Fibroblast of the aortic adventitia (primary cell): Measurements from ENCODE around the gene CLEC4G. TPM values are rescaled to one million over a fixed set of nuclear protein-coding genes. Genes with fewer than 3 reads are reported as not detected.

ENCODE experiments used
- DNase-seq: peaks from one replicate; pipeline ENCODE4 v3.0.0-alpha.2; 2010; ENCODE audit warnings: low read depth
- H3K4me3 ChIP-seq: 2 replicates; pipeline ENCODE4 v1.5.1; 2011; ENCODE audit warnings: low read depth, mild to moderate bottlenecking, control low read depth, low read length, moderate library complexity
- CTCF ChIP-seq: IDR thresholded peaks from 2 replicates; pipeline ENCODE4 v1.5.1; 2011; ENCODE audit warnings: mild to moderate bottlenecking, low read length, control low read depth, inconsistent platforms; ENCODE audit not compliant: insufficient read depth
- total RNA-seq: library from RNA; depleted of rRNA; stranded (reverse); fragments of >200 nt; gene quantifications from 2 replicates; pipeline ENCODE4 v1.2.3, GENCODE V29; 2012; ENCODE audit warnings: low replicate concordance

CLEC4G gene
- not detected in 2 replicates for total RNA-seq

GRCh38 chr19:7732045-7732444, at the start of gene CLEC4G:
TSS of gene CLEC4G (minus strand) at chr19:7732110. CDS start at chr19:7732102, 8 bp downstream.
- no peak for TF ChIP-seq CTCF
- H3K4me3 ChIP-seq: no peak within 1 kb of the TSS
- no peak for DNase-seq

- TF ChIP-seq CTCF: no peak
- DNase-seq: no peak
- H3K4me3 ChIP-seq: no peak overlapping the region
Observed at GRCh38 chr19:7781157-7781556, 49.2 kb upstream of the CLEC4G start.

GRCh38 chr19:7779631-7780486, 47.9 kb upstream of the CLEC4G start:
- TF ChIP-seq CTCF: no peak
- no peak for DNase-seq
- no peak overlapping the region for H3K4me3 ChIP-seq

GRCh38 chr19:7778081-7778480, 46.2 kb upstream of the CLEC4G start:
- DNase-seq: no peak
- no peak for TF ChIP-seq CTCF
- H3K4me3 ChIP-seq: no peak overlapping the region

GRCh38 chr19:7775761-7776160, 43.9 kb upstream of the CLEC4G start:
- no peak for DNase-seq
- no peak for TF ChIP-seq CTCF
- H3K4me3 ChIP-seq: no peak overlapping the region

- DNase-seq: no peak
- H3K4me3 ChIP-seq: no peak overlapping the region
- TF ChIP-seq CTCF: no peak
Observed at GRCh38 chr19:7773841-7774240, 41.9 kb upstream of the CLEC4G start.
